SKM-1 treated with dmso at 0.1 percent for 144 hours (cell line): ENCODE data around the gene NUDT8.

ENCODE experiments used
- DNase-seq: peaks from one replicate; lab custom pipeline; 2025; ENCODE audit not compliant: unreplicated experiment; lab: John Stamatoyannopoulos, UW

Gene NUDT8

GRCh38 chr11:67644042-67644441 is 14.3 kb upstream of the NUDT8 start:
- no peak for DNase-seq

GRCh38 chr11:67642173-67643120 is 12.7 kb upstream of the NUDT8 start:
- no peak for DNase-seq

- no peak for DNase-seq
Observed at GRCh38 chr11:67641338-67642172, 11.8 kb upstream of the NUDT8 start.

GRCh38 chr11:67640758-67641337 is 11.1 kb upstream of the NUDT8 start:
- DNase-seq = no peak

- peak; percentile 55 for DNase-seq
Observed at GRCh38 chr11:67640021-67640757, 10.5 kb upstream of the NUDT8 start.

GRCh38 chr11:67639438-67639859 is 9.7 kb upstream of the NUDT8 start, which contains the start of gene TBX10:
TBX10 (minus strand) TSS chr11:67639763; CDS start chr11:67639472, 291 bp downstream.
- DNase-seq = no peak

- DNase-seq = no peak
Observed at GRCh38 chr11:67638535-67639437, 9.0 kb upstream of the NUDT8 start.

- DNase-seq = peak; percentile 13
Observed at GRCh38 chr11:67637441-67637840, 7.7 kb upstream of the NUDT8 start.

GRCh38 chr11:67636962-67637361 is 7.2 kb upstream of the NUDT8 start:
- DNase-seq = no peak

- no peak for DNase-seq
Observed at GRCh38 chr11:67635231-67635521, 5.4 kb upstream of the NUDT8 start.

GRCh38 chr11:67634366-67635230 is 4.9 kb upstream of the NUDT8 start:
- DNase-seq = no peak

GRCh38 chr11:67633758-67634365 is 4.1 kb upstream of the NUDT8 start:
- no peak for DNase-seq

GRCh38 chr11:67632982-67633755 is 3.4 kb upstream of the NUDT8 start:
- no peak for DNase-seq

GRCh38 chr11:67632175-67632981 is 2.6 kb upstream of the NUDT8 start:
- no peak for DNase-seq

- no peak for DNase-seq
Observed at GRCh38 chr11:67631853-67632174, 2.1 kb upstream of the NUDT8 start.

- DNase-seq = no peak
Observed at GRCh38 chr11:67631411-67631810, 1.7 kb upstream of the NUDT8 start.

- DNase-seq = no peak
Observed at GRCh38 chr11:67630943-67631331, 1.2 kb upstream of the NUDT8 start.
